ENCODE data around the gene FLYWCH2. TPM values are rescaled to one million over a fixed set of nuclear protein-coding genes. Genes with fewer than 3 reads are reported as not detected.

The FLYWCH2 gene
- polyA plus RNA-seq, 2 of the 4 experiments (the other 2 are of a cell fraction), result 23.2 to 41.2 TPM

DNA sequence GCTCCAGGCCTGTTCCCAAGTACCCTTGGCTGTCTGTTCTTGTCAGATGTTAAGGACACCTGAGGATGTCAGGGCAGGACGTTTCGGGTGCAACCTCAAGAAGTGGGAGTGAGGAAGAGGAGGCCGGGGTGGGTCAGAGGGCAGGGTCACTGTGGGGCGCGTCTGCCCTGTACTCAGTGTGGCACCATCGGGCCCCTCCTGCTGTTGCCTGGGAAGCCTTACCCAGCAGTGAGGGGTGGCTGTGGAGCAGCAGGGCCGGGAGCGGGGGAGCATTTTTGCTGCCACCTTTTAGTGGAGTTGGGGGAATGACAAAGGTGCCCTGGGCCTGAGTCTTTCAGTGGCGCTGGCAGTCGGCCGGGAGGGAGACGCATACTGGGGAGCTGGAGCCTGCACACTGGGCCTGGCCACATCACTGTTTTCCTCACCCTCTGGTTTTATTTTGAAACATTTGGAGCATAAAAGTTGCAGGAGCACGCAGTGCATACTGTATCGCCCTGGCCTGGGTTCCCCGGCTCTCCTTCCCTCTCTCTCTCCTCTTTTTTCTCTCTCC is 17.6 kb downstream of the FLYWCH2 start:
- POLR2A ChIA-PET, result no interaction called here

DNA sequence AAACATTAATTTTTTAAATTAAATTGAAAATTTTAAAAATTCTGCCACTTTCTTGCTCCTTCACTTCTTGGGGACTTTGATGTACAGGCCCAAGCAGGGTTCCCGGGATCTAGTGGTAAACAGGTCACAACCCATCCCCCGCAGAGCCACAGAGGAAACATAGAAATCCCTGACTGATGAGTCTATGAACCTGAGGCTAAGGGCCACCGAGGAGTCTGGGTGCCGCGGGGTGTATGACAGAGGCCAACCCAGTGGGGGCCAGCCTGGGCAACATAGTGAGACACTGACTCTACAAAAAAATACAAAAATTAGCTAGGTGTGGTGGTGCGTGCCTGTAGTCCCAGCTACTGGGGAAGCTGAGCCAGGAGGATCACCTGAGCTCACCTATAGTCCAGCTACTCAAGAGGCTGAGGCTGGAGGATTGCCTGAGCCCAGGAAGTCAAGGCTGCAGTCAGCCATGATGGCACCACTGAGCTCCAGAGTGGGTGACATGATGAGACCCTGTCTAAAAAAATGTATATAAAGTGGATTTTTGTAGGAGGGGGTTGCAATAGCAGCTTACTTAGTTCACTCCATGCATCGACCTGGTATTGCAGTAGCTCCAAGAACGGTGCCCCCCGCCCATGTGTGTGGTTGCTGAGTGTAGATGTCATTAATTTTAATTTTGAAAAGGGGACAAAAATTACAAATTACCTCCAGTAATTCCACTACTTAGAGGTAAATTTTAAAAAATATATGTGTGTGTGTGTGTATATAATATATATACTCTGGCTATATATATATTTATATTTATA is 19.5 kb downstream of the FLYWCH2 start:
- ChIA-PET POLR2A (interaction anchor here (0.9 kb wide), 1 partner anchor 20 kb away, joined by 3 read pairs; the partner anchor contains the start of gene FLYWCH2), CTCF (interaction anchor here (1.0 to 2.0 kb wide), 4 partner anchors 14 to 68 kb away, joined by 3 to 8 read pairs (median 3); no protein-coding TSS in a partner anchor)
- FAIRE-seq (no peak), DNase-seq (ENCODE audit: low read depth in 1 of 2, low spot score in 1 of 2) (no peak), ATAC-seq (no peak)
- H3K4me1 ChIP-seq, result peaks cover 15% of the 10 kb centered on the region
- H3K9me3 ChIP-seq, result no peaks in the 10 kb centered on the region
- TF ChIP-seq NR3C1 (IDR thresholded peaks at IDR 0.05), result no peak
- no peak for TF ChIP-seq GATA3 (IDR thresholded peaks at IDR 0.05; ENCODE audit: borderline replicate concordance)
- TF ChIP-seq, protein P1, sequence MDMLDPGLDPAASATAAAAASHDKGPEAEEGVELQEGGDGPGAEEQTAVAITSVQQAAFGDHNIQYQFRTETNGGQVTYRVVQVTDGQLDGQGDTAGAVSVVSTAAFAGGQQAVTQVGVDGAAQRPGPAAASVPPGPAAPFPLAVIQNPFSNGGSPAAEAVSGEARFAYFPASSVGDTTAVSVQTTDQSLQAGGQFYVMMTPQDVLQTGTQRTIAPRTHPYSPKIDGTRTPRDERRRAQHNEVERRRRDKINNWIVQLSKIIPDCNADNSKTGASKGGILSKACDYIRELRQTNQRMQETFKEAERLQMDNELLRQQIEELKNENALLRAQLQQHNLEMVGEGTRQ (IDR thresholded peaks at IDR 0.05), result no peak
- TF ChIP-seq SMC3 (IDR thresholded peaks at IDR 0.05), result no peak
- TF ChIP-seq, protein P2, sequence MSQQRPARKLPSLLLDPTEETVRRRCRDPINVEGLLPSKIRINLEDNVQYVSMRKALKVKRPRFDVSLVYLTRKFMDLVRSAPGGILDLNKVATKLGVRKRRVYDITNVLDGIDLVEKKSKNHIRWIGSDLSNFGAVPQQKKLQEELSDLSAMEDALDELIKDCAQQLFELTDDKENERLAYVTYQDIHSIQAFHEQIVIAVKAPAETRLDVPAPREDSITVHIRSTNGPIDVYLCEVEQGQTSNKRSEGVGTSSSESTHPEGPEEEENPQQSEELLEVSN (IDR thresholded peaks at IDR 0.05; ENCODE audit: borderline replicate concordance, low read depth), result no peak
- no peak for TF ChIP-seq HOXB13 (CRISPR knock-in tag; IDR thresholded peaks at IDR 0.05; ENCODE audit: low read depth)
- H3K4me3 ChIP-seq, result no peak overlapping the region
- H3K4me2 ChIP-seq, result no peak overlapping the region
- no peak overlapping the region for H3K27ac ChIP-seq
- 85% methylated on average over 9 of the region's 9 CpGs for WGBS (ENCODE audit: missing lambda C conversion rate)

More for the DNA sequence above, 17.6 kb downstream of the FLYWCH2 start:
- DNase-seq (ENCODE audit: low read depth in 1 of 2, low spot score in 1 of 2), result no peak
- CTCF ChIA-PET, result interaction anchor here (0.8 kb wide), 1 partner anchor 40 kb away, joined by 3 read pairs; no protein-coding TSS in a partner anchor
- no peak overlapping the region for H3K4me3 ChIP-seq
- H3K9me3 ChIP-seq, result no peaks in the 10 kb centered on the region
- FAIRE-seq, result no peak
- TF ChIP-seq CHD4 (IDR thresholded peaks at IDR 0.05; ENCODE audit: borderline replicate concordance) (no peak), SREBF2 (IDR thresholded peaks at IDR 0.05) (no peak), RNF2 (IDR thresholded peaks at IDR 0.05; ENCODE audit: borderline replicate concordance, low read depth) (no peak), RCOR1 (IDR thresholded peaks at IDR 0.05; ENCODE audit: low read depth, low read length) (no peak), HEYL (CRISPR knock-in tag; IDR thresholded peaks at IDR 0.05) (no peak), GATA3 (IDR thresholded peaks at IDR 0.05; ENCODE audit: borderline replicate concordance) (no peak), CHD2 (IDR thresholded peaks at IDR 0.05; ENCODE audit: low read length, partially characterized antibody) (no peak), ESRRA (IDR thresholded peaks at IDR 0.05; ENCODE audit: borderline replicate concordance, low read length) (no peak), ZFP36 (IDR thresholded peaks at IDR 0.05; ENCODE audit: borderline replicate concordance, partially characterized antibody) (no peak), CEBPB (IDR thresholded peaks at IDR 0.05) (no peak), MYC (IDR thresholded peaks at IDR 0.05; ENCODE audit: borderline replicate concordance, low read length) (no peak), HOXB5 (CRISPR knock-in tag; IDR thresholded peaks at IDR 0.05) (no peak), FOSB (CRISPR knock-in tag; IDR thresholded peaks at IDR 0.05) (no peak), NFE2L2 (conservative IDR thresholded peaks at IDR 0.05; ENCODE audit: low read length) (no peak), KDM1A (IDR thresholded peaks at IDR 0.05; ENCODE audit: low read depth) (no peak), TP53 (CRISPR knock-in tag; IDR thresholded peaks at IDR 0.05) (no peak), HOXA7 (CRISPR knock-in tag; IDR thresholded peaks at IDR 0.05) (no peak), BHLHE40 (IDR thresholded peaks at IDR 0.05; ENCODE audit: low read depth, low read length) (no peak)
- TF ChIP-seq, protein P3, sequence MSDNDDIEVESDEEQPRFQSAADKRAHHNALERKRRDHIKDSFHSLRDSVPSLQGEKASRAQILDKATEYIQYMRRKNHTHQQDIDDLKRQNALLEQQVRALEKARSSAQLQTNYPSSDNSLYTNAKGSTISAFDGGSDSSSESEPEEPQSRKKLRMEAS (IDR thresholded peaks at IDR 0.05), result no peak
- TF ChIP-seq, protein P4, sequence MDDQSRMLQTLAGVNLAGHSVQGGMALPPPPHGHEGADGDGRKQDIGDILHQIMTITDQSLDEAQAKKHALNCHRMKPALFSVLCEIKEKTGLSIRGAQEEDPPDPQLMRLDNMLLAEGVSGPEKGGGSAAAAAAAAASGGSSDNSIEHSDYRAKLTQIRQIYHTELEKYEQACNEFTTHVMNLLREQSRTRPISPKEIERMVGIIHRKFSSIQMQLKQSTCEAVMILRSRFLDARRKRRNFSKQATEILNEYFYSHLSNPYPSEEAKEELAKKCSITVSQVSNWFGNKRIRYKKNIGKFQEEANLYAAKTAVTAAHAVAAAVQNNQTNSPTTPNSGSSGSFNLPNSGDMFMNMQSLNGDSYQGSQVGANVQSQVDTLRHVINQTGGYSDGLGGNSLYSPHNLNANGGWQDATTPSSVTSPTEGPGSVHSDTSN (IDR thresholded peaks at IDR 0.05), result no peak
- 94% methylated on average over 13 of the region's 15 CpGs for WGBS (ENCODE audit: missing lambda C conversion rate)
- peaks cover 22% of the 10 kb centered on the region for H3K4me1 ChIP-seq
- H3K4me2 ChIP-seq, result no peak overlapping the region
- no peak overlapping the region for H3K27ac ChIP-seq
- ATAC-seq, result no peak

Measured in A549 (cell line).